OCI-LY7 (cell line): ENCODE measurements around the gene IDUA. TPM values are rescaled to one million over a fixed set of nuclear protein-coding genes. Genes with fewer than 3 reads are reported as not detected.

Experiments
- BruUV-seq: library from RNA; stranded (reverse); fragments of 400-500 nt; replicated peaks from 2 replicates; lab custom pipeline; 2021; lab: Mats Ljungman, UMichigan
- CTCF ChIA-PET: fragments of 300-600 bp; sonication (Branson Sonifier 250); formaldehyde crosslinking; loops from one replicate; lab custom pipeline; 2022; ENCODE audit warnings: antibody characterized with exemption; ENCODE audit not compliant: unreplicated experiment; lab: Charles Lee
- POLR2A ChIA-PET: fragments of 300-600 bp; sonication (Branson Sonifier 250); formaldehyde crosslinking; loops from one replicate; lab custom pipeline; 2022; ENCODE audit warnings: antibody characterized with exemption; lab: Charles Lee
- DNase-seq: peaks from one replicate; pipeline ENCODE4 v3.0.0-alpha.2; 2015; ENCODE audit warnings: low spot score
- H2AFZ ChIP-seq: fragments of 200-600 bp; sonication (generic), shearing (Covaris generic); 2 replicates; pipeline ENCODE4 v1.6.1; 2014; ENCODE audit warnings: mild to moderate bottlenecking, antibody characterized with exemption, low read length, moderate library complexity
- H3K27ac ChIP-seq: fragments of 200-600 bp; sonication (generic); 2 replicates; pipeline ENCODE4 v1.5.1; 2014; ENCODE audit warnings: mixed run types, low read depth, mild to moderate bottlenecking, moderate library complexity, low read length, inconsistent platforms; ENCODE audit not compliant: poor library complexity, severe bottlenecking
- H3K36me3 ChIP-seq: fragments of 200-600 bp; sonication (generic); 2 replicates; pipeline ENCODE4 v1.6.1; 2014; ENCODE audit warnings: mild to moderate bottlenecking, antibody characterized with exemption, low read length, moderate library complexity, mixed read lengths; ENCODE audit not compliant: insufficient read depth
- H3K4me1 ChIP-seq: fragments of 200-600 bp; sonication (generic); 2 replicates; pipeline ENCODE4 v1.5.1; 2014; ENCODE audit warnings: mild to moderate bottlenecking, low read length; ENCODE audit not compliant: insufficient read depth, poor library complexity, severe bottlenecking
- H3K4me2 ChIP-seq: fragments of 200-600 bp; sonication (generic); 2 replicates; pipeline ENCODE4 v1.6.1; 2014; ENCODE audit warnings: mild to moderate bottlenecking, low read length
- H3K4me3 ChIP-seq: fragments of 200-600 bp; sonication (generic); 2 replicates; pipeline ENCODE4 v1.5.1; 2014; ENCODE audit warnings: mild to moderate bottlenecking, low read depth, low read length; ENCODE audit not compliant: poor library complexity, severe bottlenecking
- H3K79me2 ChIP-seq: fragments of 200-600 bp; sonication (generic); 2 replicates; pipeline ENCODE4 v1.6.1; 2016; ENCODE audit warnings: low read depth, mild to moderate bottlenecking, low read length, moderate library complexity, mixed read lengths; ENCODE audit not compliant: insufficient read depth
- H3K9me2 ChIP-seq: fragments of 200-600 bp; sonication (generic); 2 replicates; pipeline ENCODE4 v1.6.1; 2016; ENCODE audit warnings: mild to moderate bottlenecking, low read length, mixed read lengths; ENCODE audit not compliant: insufficient read depth
- H3K9me3 ChIP-seq: fragments of 200-600 bp; sonication (generic); 2 replicates; pipeline ENCODE4 v1.6.1; 2014; ENCODE audit warnings: mild to moderate bottlenecking, mixed run types, low read length, mixed read lengths
- H4K20me1 ChIP-seq: fragments of 200-600 bp; sonication (generic); 2 replicates; pipeline ENCODE4 v1.6.1; 2014; ENCODE audit warnings: mild to moderate bottlenecking, antibody characterized with exemption, low read length, moderate library complexity, mixed read lengths; ENCODE audit not compliant: insufficient read depth
- CTCF ChIP-seq: fragments of 200-600 bp; sonication (generic); conservative IDR thresholded peaks from 2 replicates; pipeline ENCODE4 v1.5.1; 2014; ENCODE audit warnings: mild to moderate bottlenecking, antibody characterized with exemption, low read length, moderate library complexity, mixed read lengths
- EZH2phosphoT487 ChIP-seq: fragments of 200-600 bp; sonication (generic); IDR thresholded peaks from 2 replicates; pipeline ENCODE4 v1.6.1; 2018; ENCODE audit warnings: low read depth, borderline replicate concordance, mild to moderate bottlenecking, mixed run types, antibody characterized with exemption, low read length, moderate library complexity, mixed read lengths
- intact Hi-C: fragments of 100-400 bp; cut with micrococcal nuclease; formaldehyde crosslinking; loops from one replicate; pipeline ENCODE4 v1.10.0; 2022; ENCODE audit not compliant: unreplicated experiment
- total RNA-seq, 2 experiments: library from RNA; depleted of rRNA in 1 of 2; stranded (reverse); fragments of >200 nt in 1 of 2; shearing (Covaris generic) in 1 of 2; gene quantifications; 2 replicates each; pipeline ENCODE4 v1.2.3, GENCODE V29; 2014 to 2022

Gene IDUA
- total RNA-seq, 2 experiments from 2014 or later = 12.3 to 15.7 TPM

- BruUV-seq = no TSS peak
- Histone ChIP-seq H2AFZ (no peak overlapping the region), H3K27ac (no peak overlapping the region), H3K9me2 (no peaks in the 10 kb centered on the region), H4K20me1 (no peaks in the 10 kb centered on the region), H3K4me3 (no peak overlapping the region), H3K9me3 (no peaks in the 10 kb centered on the region), H3K4me1 (no peaks in the 10 kb centered on the region), H3K79me2 (no peaks in the 10 kb centered on the region), H3K4me2 (no peak overlapping the region), H3K36me3 (no peaks in the 10 kb centered on the region)
- POLR2A ChIA-PET = no interaction called here
- TF ChIP-seq CTCF (no peak), EZH2phosphoT487 (no peak)
- CTCF ChIA-PET = no interaction called here
- DNase-seq = no peak
- intact Hi-C loops = loop anchor here (5.0 kb wide), 1 partner anchor 98 kb away; no protein-coding TSS in a partner anchor
Observed at GRCh38 chr4:989722-990471, 3.1 kb downstream of the IDUA start.

- ChIA-PET CTCF (no interaction called here), POLR2A (no interaction called here)
- no TSS peak for BruUV-seq
- H3K9me2 ChIP-seq = no peaks in the 10 kb centered on the region
- H3K4me3 ChIP-seq = no peak overlapping the region
- no peaks in the 10 kb centered on the region for H3K79me2 ChIP-seq
- H3K4me2 ChIP-seq = no peak overlapping the region
- intact Hi-C loops = no loop called here
- TF ChIP-seq CTCF = no peak
- no peak for TF ChIP-seq EZH2phosphoT487
- DNase-seq = no peak
- no peak overlapping the region for H3K27ac ChIP-seq
- H3K4me1 ChIP-seq = no peaks in the 10 kb centered on the region
- H3K36me3 ChIP-seq = no peaks in the 10 kb centered on the region
- H2AFZ ChIP-seq = no peak overlapping the region
- no peaks in the 10 kb centered on the region for H3K9me3 ChIP-seq
- no peaks in the 10 kb centered on the region for H4K20me1 ChIP-seq
Observed at GRCh38 chr4:990746-991367, 4.0 kb downstream of the IDUA start.
